Fibroblast of lung (primary cell): Measurements from ENCODE around the gene MYEOV.

Source experiments
- CTCF ChIP-seq, 2 donors: IDR thresholded peaks in 1 of 2; conservative IDR thresholded peaks in 1 of 2; 1 replicate in 1 of 2; 2 replicates in 1 of 2; pipeline ENCODE4 v1.5.1; 2011 to 2012; ENCODE audit warnings: low read length in 2 of 2, control low read depth in 1 of 2, inconsistent platforms in 1 of 2, low read depth in 1 of 2, mild to moderate bottlenecking in 1 of 2
- EZH2 ChIP-seq: IDR thresholded peaks from 2 replicates; pipeline ENCODE4 v1.5.1; 2012; ENCODE audit warnings: low read length, control low read depth, mild to moderate bottlenecking; ENCODE audit errors: missing control alignments

- TF ChIP-seq CTCF (conservative IDR thresholded peaks at IDR 0.05 in 1 of 2, IDR thresholded peaks at IDR 0.05 in 1 of 2; ENCODE audit: low read depth in 1 of 2, low read length in 2 of 2) (no peak), EZH2 (no peak)
These were observed 16.4 kb downstream of the MYEOV start for GRCh38 chr11:69310351-69310750.
